NCI-H748 (cell line): ENCODE results near the gene BMPR1A.
"Not testable (repeated sequence)": the region's sequence is repeated elsewhere in the genome, so short reads cannot be mapped to it uniquely, and the experiment has no call there.

Source experiments
- DNase-seq: peaks from one replicate; lab custom pipeline; 2025; ENCODE audit not compliant: unreplicated experiment; lab: John Stamatoyannopoulos, UW

BMPR1A gene

GRCh38 chr10:86952697-86953096 lies 196.3 kb downstream of the BMPR1A start:
- DNase-seq = not testable (repeated sequence)

- DNase-seq = no peak
Measured at GRCh38 chr10:86953747-86954680, 197.6 kb downstream of the BMPR1A start.

GRCh38 chr10:86954681-86955500 lies 198.5 kb downstream of the BMPR1A start:
- no peak for DNase-seq

GRCh38 chr10:86955501-86956194 lies 199.2 kb downstream of the BMPR1A start:
- DNase-seq = no peak

- DNase-seq = no peak
Measured at GRCh38 chr10:86956195-86956847, 199.9 kb downstream of the BMPR1A start.

- no peak for DNase-seq
Measured at GRCh38 chr10:86956848-86957448, 200.5 kb downstream of the BMPR1A start.

GRCh38 chr10:86957471-86958115 lies 201.2 kb downstream of the BMPR1A start, which contains the start of gene MMRN2:
MMRN2 (minus strand) TSS chr10:86957615; CDS start chr10:86957541, 74 bp downstream.
- no peak for DNase-seq

GRCh38 chr10:86958116-86958900 lies 201.9 kb downstream of the BMPR1A start, which contains the start of gene SNCG:
SNCG (plus strand) TSS chr10:86958599; CDS start chr10:86958698, 99 bp downstream.
- DNase-seq = peak; percentile 36

- DNase-seq = no peak
Measured at GRCh38 chr10:86958901-86959736, 202.7 kb downstream of the BMPR1A start.

- DNase-seq = no peak
Measured at GRCh38 chr10:86959737-86960002, 203.3 kb downstream of the BMPR1A start.

- no peak for DNase-seq
Measured at GRCh38 chr10:86960003-86960862, 203.8 kb downstream of the BMPR1A start.

- DNase-seq = no peak
Measured at GRCh38 chr10:86960863-86961434, 204.5 kb downstream of the BMPR1A start.

- DNase-seq = no peak
Measured at GRCh38 chr10:86961481-86962091, 205.2 kb downstream of the BMPR1A start.

- DNase-seq = no peak
Measured at GRCh38 chr10:86962136-86962980, 205.9 kb downstream of the BMPR1A start.

- no peak for DNase-seq
Measured at GRCh38 chr10:86962981-86963310, 206.5 kb downstream of the BMPR1A start.
